Osteoblast (primary cell): ENCODE results near the gene LIPC. TPM values are rescaled to one million over a fixed set of nuclear protein-coding genes. Genes with fewer than 3 reads are reported as not detected.

ENCODE experiments used
- DNase-seq: peaks from one replicate; pipeline ENCODE4 v3.0.0; 2011; ENCODE audit warnings: low spot score, mixed read lengths; ENCODE audit not compliant: insufficient read length; ENCODE audit errors: missing footprints
- H2AFZ ChIP-seq: 2 replicates; pipeline ENCODE4 v1.6.0; 2011; ENCODE audit warnings: mild to moderate bottlenecking, low read length
- H3K27ac ChIP-seq: 2 replicates; pipeline ENCODE4 v1.5.1; 2011; ENCODE audit warnings: mild to moderate bottlenecking, low read depth, low read length, moderate library complexity
- H3K27me3 ChIP-seq: 2 replicates; pipeline ENCODE4 v1.6.0; 2012; ENCODE audit warnings: mild to moderate bottlenecking, control low read depth, inconsistent platforms, low read length, moderate library complexity; ENCODE audit not compliant: insufficient read depth
- H3K36me3 ChIP-seq: 2 replicates; pipeline ENCODE4 v1.5.1; 2011; ENCODE audit warnings: mild to moderate bottlenecking, low read length, control low read depth, moderate library complexity; ENCODE audit not compliant: insufficient read depth
- H3K4me1 ChIP-seq: 2 replicates; pipeline ENCODE4 v1.5.1; 2011; ENCODE audit warnings: mild to moderate bottlenecking, low read length, control low read depth, moderate library complexity; ENCODE audit not compliant: insufficient read depth
- H3K4me2 ChIP-seq: 2 replicates; pipeline ENCODE4 v1.6.0; 2011; ENCODE audit warnings: mild to moderate bottlenecking, low read length; ENCODE audit not compliant: insufficient read depth
- H3K4me3 ChIP-seq: fragments of 200-600 bp; sonication (generic); 3 replicates; pipeline ENCODE4 v1.5.1; 2012; ENCODE audit warnings: mild to moderate bottlenecking, low read length, inconsistent platforms; ENCODE audit not compliant: insufficient read depth
- H3K79me2 ChIP-seq: 2 replicates; pipeline ENCODE4 v1.6.0; 2012; ENCODE audit warnings: mild to moderate bottlenecking, low read length, control low read depth, inconsistent platforms; ENCODE audit not compliant: insufficient read depth
- H3K9me3 ChIP-seq: 2 replicates; pipeline ENCODE4 v1.5.1; 2011; ENCODE audit warnings: low read depth, low read length, control low read depth
- H4K20me1 ChIP-seq: 2 replicates; pipeline ENCODE4 v1.6.0; 2012; ENCODE audit warnings: mild to moderate bottlenecking, low read length, control low read depth; ENCODE audit not compliant: insufficient read depth
- CTCF ChIP-seq: IDR thresholded peaks from 2 replicates; pipeline ENCODE4 v1.5.1; 2011; ENCODE audit warnings: mild to moderate bottlenecking, low read depth, low read length, moderate library complexity; ENCODE audit errors: extremely low read depth
- total RNA-seq: library from RNA; depleted of rRNA; stranded (reverse); fragments of >200 nt; gene quantifications from 2 replicates; pipeline ENCODE4 v1.2.3, GENCODE V29; 2012

The LIPC gene
- total RNA-seq, 1 donor: 1.1 TPM

GRCh38 chr15:58459560-58459959 is 27.8 kb downstream of the LIPC start:
- Histone ChIP-seq H2AFZ (no peak overlapping the region), H3K4me3 (no peak overlapping the region), H3K36me3 (no peaks in the 10 kb centered on the region), H3K27me3 (no peaks in the 10 kb centered on the region), H3K27ac (no peak overlapping the region), H3K9me3 (no peaks in the 10 kb centered on the region), H4K20me1 (no peaks in the 10 kb centered on the region), H3K79me2 (no peaks in the 10 kb centered on the region), H3K4me1 (peaks cover 11% of the 10 kb centered on the region), H3K4me2 (no peak overlapping the region)
- no peak for DNase-seq
- TF ChIP-seq CTCF: no peak

GRCh38 chr15:58460116-58460790 is 28.5 kb downstream of the LIPC start:
- Histone ChIP-seq H4K20me1 (no peaks in the 10 kb centered on the region), H3K27ac (no peak overlapping the region), H3K27me3 (no peaks in the 10 kb centered on the region), H3K9me3 (no peaks in the 10 kb centered on the region), H3K36me3 (no peaks in the 10 kb centered on the region), H3K4me3 (no peak overlapping the region), H3K79me2 (no peaks in the 10 kb centered on the region), H3K4me2 (no peak overlapping the region), H3K4me1 (peaks cover 10% of the 10 kb centered on the region), H2AFZ (no peak overlapping the region)
- TF ChIP-seq CTCF: no peak
- no peak for DNase-seq

GRCh38 chr15:58460872-58461271 is 29.1 kb downstream of the LIPC start:
- Histone ChIP-seq H3K79me2 (no peaks in the 10 kb centered on the region), H3K4me1 (peaks cover 10% of the 10 kb centered on the region), H3K4me3 (no peak overlapping the region), H3K9me3 (no peaks in the 10 kb centered on the region), H4K20me1 (no peaks in the 10 kb centered on the region), H3K27ac (no peak overlapping the region), H2AFZ (no peak overlapping the region), H3K4me2 (no peak overlapping the region), H3K36me3 (no peaks in the 10 kb centered on the region), H3K27me3 (no peaks in the 10 kb centered on the region)
- DNase-seq: no peak
- TF ChIP-seq CTCF: no peak

GRCh38 chr15:58462547-58462946 is 30.8 kb downstream of the LIPC start:
- TF ChIP-seq CTCF: no peak
- Histone ChIP-seq H3K36me3 (no peaks in the 10 kb centered on the region), H3K27me3 (no peaks in the 10 kb centered on the region), H3K4me1 (peaks cover 6% of the 10 kb centered on the region), H3K4me3 (no peak overlapping the region), H3K9me3 (no peaks in the 10 kb centered on the region), H2AFZ (no peak overlapping the region), H3K4me2 (no peak overlapping the region), H3K79me2 (no peaks in the 10 kb centered on the region), H3K27ac (no peak overlapping the region), H4K20me1 (no peaks in the 10 kb centered on the region)
- no peak for DNase-seq
